Measurements from ENCODE around the gene SLC4A2. TPM values are rescaled to one million over a fixed set of nuclear protein-coding genes. Genes with fewer than 3 reads are reported as not detected.

Gene SLC4A2
- total and polyA plus RNA-seq, 8 donors = 81.7 to 205 (median 104) TPM

DNA sequence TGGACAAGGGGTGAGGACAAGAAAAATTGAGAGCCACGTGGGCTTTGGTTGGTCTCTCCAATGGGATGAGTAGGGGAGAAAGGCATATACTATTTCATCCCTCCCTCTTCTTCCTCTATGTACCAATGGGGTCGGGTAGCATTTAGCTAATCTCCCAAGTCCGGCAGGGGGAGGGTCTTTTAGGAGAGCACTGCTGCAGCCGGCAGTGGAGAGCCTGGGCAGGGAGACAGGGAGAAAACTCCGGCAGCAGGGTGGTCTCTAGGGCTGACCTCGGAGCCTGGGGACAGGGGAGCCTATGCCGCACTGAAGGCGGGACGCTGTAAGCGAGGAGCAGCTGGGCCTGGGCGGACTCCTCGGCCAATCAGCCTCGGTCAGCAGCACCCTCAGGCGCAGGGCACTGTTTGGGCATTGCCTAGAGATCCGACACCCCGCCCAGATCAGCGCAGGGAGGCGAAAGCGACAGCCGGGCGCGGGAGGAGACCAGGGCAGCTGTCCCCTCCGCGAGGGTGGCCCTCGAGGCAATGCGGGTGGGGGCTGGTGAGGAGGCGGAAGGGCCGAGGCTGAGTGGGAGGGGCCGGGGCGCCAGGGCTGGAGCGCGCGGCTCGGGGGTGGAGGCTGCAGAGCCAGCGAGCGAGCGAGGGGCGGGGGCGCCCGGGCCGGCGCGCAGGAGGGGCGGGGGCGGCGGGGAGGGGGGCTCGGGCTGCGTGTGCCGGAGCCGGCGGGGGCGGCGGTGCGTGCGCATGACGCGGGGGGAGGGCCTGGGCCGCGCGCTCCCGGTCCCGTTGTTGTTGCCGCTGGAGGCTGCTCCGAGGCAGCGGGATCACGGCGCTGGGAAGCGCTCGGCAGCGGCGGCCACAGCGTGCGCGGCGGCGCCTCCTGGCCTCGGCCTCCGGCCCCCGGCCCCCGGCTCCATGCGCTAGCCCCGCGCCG lies 26.6 kb downstream of the SLC4A2 start, which contains the start of gene AGAP3:
AGAP3 (plus strand) TSS at position 785 of the 930 bp plus-strand sequence. CDS start 267 bp downstream, outside the sequence.
- H3K36me3 ChIP-seq = no peaks in the 10 kb centered on the region
- no peaks in the 10 kb centered on the region for H3K9me3 ChIP-seq
- H3K27me3 ChIP-seq = peaks cover 0 to 12% of the 10 kb centered on the region in 2 donors
- TF ChIP-seq, protein P1, sequence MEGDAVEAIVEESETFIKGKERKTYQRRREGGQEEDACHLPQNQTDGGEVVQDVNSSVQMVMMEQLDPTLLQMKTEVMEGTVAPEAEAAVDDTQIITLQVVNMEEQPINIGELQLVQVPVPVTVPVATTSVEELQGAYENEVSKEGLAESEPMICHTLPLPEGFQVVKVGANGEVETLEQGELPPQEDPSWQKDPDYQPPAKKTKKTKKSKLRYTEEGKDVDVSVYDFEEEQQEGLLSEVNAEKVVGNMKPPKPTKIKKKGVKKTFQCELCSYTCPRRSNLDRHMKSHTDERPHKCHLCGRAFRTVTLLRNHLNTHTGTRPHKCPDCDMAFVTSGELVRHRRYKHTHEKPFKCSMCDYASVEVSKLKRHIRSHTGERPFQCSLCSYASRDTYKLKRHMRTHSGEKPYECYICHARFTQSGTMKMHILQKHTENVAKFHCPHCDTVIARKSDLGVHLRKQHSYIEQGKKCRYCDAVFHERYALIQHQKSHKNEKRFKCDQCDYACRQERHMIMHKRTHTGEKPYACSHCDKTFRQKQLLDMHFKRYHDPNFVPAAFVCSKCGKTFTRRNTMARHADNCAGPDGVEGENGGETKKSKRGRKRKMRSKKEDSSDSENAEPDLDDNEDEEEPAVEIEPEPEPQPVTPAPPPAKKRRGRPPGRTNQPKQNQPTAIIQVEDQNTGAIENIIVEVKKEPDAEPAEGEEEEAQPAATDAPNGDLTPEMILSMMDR (IDR thresholded peaks at IDR 0.05) = no peak
- peak within 1 kb of the TSS; percentile 67 to 87 for H3K4me3 ChIP-seq
- ATAC-seq (peak; percentile 77), DNase-seq (peak; percentile 82 to 99 (median 92))
- intact Hi-C loops (cut with DNase I) = no loop called here
- peak within 1 kb of the TSS; percentile 90 to 92 for H3K27ac ChIP-seq
- H3K4me1 ChIP-seq = peaks cover 47 to 79% of the 10 kb centered on the region in 2 donors

DNA sequence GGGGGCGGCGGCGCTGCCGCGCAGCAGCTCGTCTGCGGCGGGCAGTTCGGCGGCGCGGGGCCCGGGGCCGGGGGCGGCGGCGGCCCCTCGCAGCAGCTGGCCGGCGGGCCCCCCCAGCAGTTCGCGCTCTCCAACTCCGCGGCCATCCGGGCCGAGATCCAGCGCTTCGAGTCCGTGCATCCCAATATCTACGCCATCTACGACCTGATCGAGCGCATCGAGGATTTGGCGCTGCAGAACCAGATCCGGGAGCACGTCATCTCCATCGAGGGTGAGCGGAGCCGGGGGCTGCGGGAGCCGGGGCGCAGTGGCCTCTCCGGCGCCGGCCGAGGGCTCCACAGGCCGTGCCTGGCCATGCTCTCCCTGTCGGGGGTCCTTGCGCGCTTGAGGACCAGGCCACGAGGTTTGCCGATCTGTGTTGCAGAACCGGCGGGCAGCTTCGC lies 27.4 kb downstream of the SLC4A2 start:
- Histone ChIP-seq H3K36me3 (no peaks in the 10 kb centered on the region), H3K9me3 (no peaks in the 10 kb centered on the region), H3K4me3 (peak overlapping the region; percentile 67 to 87), H3K27me3 (peaks cover 0 to 12% of the 10 kb centered on the region in 2 donors), H3K4me1 (peaks cover 39 to 79% of the 10 kb centered on the region in 2 donors), H3K27ac (peak overlapping the region; percentile 88 to 92)
- peak in 1 of 4 donors; percentile 84 for DNase-seq
- intact Hi-C loops (cut with DNase I) = no loop called here
- TF ChIP-seq, protein P1 (IDR thresholded peaks at IDR 0.05) = no peak
- no peak for ATAC-seq

DNA sequence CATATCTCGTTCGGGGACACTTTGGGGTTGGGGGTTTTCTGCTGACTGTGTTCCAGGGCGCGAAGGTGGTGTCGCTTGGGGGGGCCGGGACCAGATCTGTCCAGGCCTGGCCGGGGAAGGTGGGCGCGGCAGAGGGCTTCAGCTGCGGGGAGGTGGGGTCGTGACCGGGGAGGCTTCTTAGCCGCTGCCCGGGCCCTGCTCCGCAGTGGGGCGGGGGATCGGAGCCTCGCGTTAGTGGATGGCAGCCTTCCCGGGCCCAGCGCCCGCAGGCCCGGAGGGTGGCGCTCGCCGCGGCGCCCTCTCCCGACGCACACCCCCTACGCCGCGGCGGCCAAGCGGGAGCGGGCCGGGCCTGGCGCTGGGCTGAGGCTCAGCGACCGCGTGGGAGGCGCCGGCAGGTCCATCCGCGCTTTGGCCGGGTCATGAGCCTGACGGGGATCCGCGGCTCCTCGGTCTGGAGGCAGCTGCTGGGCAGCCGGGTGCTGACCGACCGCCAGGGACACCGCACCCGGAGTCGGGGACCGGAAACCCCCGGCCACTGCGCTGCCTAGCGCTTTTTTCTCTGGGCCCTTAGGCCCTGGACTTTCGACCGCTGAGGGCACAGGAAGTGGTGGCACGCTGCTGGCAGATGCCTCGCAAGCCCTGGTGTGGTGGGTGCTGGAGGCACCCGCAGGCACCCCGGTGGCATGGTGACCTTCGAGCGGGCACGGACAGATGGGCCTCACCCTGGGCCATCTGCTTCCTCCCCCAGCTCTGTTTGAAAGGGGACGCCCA lies 28.0 kb downstream of the SLC4A2 start:
- Histone ChIP-seq H3K4me1 (peaks cover 32 to 79% of the 10 kb centered on the region in 2 donors), H3K27me3 (peaks cover 0 to 12% of the 10 kb centered on the region in 2 donors), H3K36me3 (no peaks in the 10 kb centered on the region), H3K9me3 (no peaks in the 10 kb centered on the region), H3K27ac (peak overlapping the region; percentile 88 to 92), H3K4me3 (peak overlapping the region; percentile 67 to 87)
- ATAC-seq = peak; percentile 44
- intact Hi-C loops (cut with DNase I) = no loop called here
- DNase-seq = peak; percentile 49 to 90 (median 66)
- TF ChIP-seq, protein P1 (IDR thresholded peaks at IDR 0.05) = peak; percentile 14 to 16

DNA sequence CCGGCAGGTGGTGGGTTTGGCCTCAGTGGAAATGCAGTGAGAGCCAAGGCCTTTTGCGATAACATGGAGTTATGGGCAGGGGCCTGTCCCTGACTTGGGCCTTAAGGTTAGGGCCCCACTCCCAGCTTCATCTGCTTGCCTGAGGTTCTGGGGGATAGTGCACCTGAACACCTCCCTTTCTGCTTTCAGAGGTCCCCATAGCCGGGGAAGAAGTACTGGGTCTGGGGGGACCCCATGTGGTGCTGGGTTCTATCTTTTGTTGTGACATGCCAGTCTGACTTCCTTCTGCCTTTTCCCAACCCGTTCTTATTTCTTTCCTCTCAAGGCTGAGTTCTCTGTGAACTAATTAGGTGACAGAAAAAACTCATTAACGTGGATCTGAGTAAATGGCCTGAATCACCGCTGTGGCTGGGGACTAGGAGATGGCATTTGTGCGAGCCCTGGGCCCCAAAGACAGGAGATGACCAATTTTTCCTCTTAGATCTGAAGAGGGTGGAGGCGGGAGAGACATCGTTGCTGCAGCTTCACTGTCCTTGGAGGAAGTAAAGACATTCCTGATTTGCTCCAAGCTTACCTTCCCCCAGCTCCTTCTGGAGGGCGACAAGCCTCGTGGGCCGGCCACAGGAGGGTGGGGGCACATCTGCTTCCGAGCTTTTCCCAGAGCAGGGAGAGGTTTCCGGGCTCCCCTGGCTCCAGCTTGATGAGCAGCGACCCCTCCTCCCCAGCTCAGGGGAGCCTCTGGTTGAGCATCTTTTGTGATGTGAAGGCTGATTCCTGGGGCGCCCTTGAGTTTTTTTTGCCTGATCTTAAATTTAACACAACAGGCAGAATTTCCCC lies 28.8 kb downstream of the SLC4A2 start:
- ATAC-seq (no peak), DNase-seq (peak in 1 of 4 donors; percentile 73)
- Histone ChIP-seq H3K27me3 (peaks cover 0 to 12% of the 10 kb centered on the region in 2 donors), H3K4me3 (peak overlapping the region; percentile 67 to 87), H3K9me3 (no peaks in the 10 kb centered on the region), H3K36me3 (no peaks in the 10 kb centered on the region), H3K4me1 (peaks cover 30 to 83% of the 10 kb centered on the region in 2 donors), H3K27ac (peak overlapping the region; percentile 88 to 92)
- TF ChIP-seq, protein P1 (IDR thresholded peaks at IDR 0.05) = no peak
- intact Hi-C loops (cut with DNase I) = no loop called here
